ENCODE data around the gene FBN1.

FBN1 gene

GRCh38 chr15:48402427-48403177 lies 242.9 kb downstream of the FBN1 start:
- Histone ChIP-seq H3K27ac (ENCODE audit: low read depth, low read length) (no peak overlapping the region), H3K4me3 (ENCODE audit: low read depth, low read length) (no peak overlapping the region)

GRCh38 chr15:48400086-48400485 lies 245.4 kb downstream of the FBN1 start:
- H3K27me3 ChIP-seq (ENCODE audit: control insufficient read depth, insufficient read depth, low read length) = no peaks in the 10 kb centered on the region
- H3K4me1 ChIP-seq (ENCODE audit: control insufficient read depth, insufficient read depth, low read length) = no peaks in the 10 kb centered on the region
- no peak overlapping the region for H3K9ac ChIP-seq (ENCODE audit: low read length)
- no peak overlapping the region for H3K27ac ChIP-seq (ENCODE audit: low read depth, low read length)
- no peak overlapping the region for H3K4me3 ChIP-seq (ENCODE audit: low read depth, low read length)
- H3K9me3 ChIP-seq (ENCODE audit: control insufficient read depth, insufficient read depth, low read depth, low read length) = no peaks in the 10 kb centered on the region
- H3K36me3 ChIP-seq (ENCODE audit: control insufficient read depth, insufficient read depth, low read length) = no peaks in the 10 kb centered on the region

More at GRCh38 chr15:48402427-48403177, 242.9 kb downstream of the FBN1 start:
- no peaks in the 10 kb centered on the region for H3K36me3 ChIP-seq (ENCODE audit: control insufficient read depth, insufficient read depth, low read length)
- H3K9ac ChIP-seq (ENCODE audit: low read length) = no peak overlapping the region
- no peaks in the 10 kb centered on the region for H3K27me3 ChIP-seq (ENCODE audit: control insufficient read depth, insufficient read depth, low read length)
- H3K9me3 ChIP-seq (ENCODE audit: control insufficient read depth, insufficient read depth, low read depth, low read length) = no peaks in the 10 kb centered on the region
- no peaks in the 10 kb centered on the region for H3K4me1 ChIP-seq (ENCODE audit: control insufficient read depth, insufficient read depth, low read length)

GRCh38 chr15:48397841-48398240 lies 247.7 kb downstream of the FBN1 start:
- H3K36me3 ChIP-seq (ENCODE audit: control insufficient read depth, insufficient read depth, low read length) = no peaks in the 10 kb centered on the region
- H3K9ac ChIP-seq (ENCODE audit: low read length) = no peak overlapping the region
- no peaks in the 10 kb centered on the region for H3K4me1 ChIP-seq (ENCODE audit: control insufficient read depth, insufficient read depth, low read length)
- no peak overlapping the region for H3K4me3 ChIP-seq (ENCODE audit: low read depth, low read length)
- no peak overlapping the region for H3K27ac ChIP-seq (ENCODE audit: low read depth, low read length)
- no peaks in the 10 kb centered on the region for H3K9me3 ChIP-seq (ENCODE audit: control insufficient read depth, insufficient read depth, low read depth, low read length)
- no peaks in the 10 kb centered on the region for H3K27me3 ChIP-seq (ENCODE audit: control insufficient read depth, insufficient read depth, low read length)

GRCh38 chr15:48396020-48396419 lies 249.5 kb downstream of the FBN1 start:
- Histone ChIP-seq H3K36me3 (ENCODE audit: control insufficient read depth, insufficient read depth, low read length) (no peaks in the 10 kb centered on the region), H3K27me3 (ENCODE audit: control insufficient read depth, insufficient read depth, low read length) (no peaks in the 10 kb centered on the region), H3K27ac (ENCODE audit: low read depth, low read length) (no peak overlapping the region), H3K4me3 (ENCODE audit: low read depth, low read length) (no peak overlapping the region), H3K4me1 (ENCODE audit: control insufficient read depth, insufficient read depth, low read length) (no peaks in the 10 kb centered on the region), H3K9me3 (ENCODE audit: control insufficient read depth, insufficient read depth, low read depth, low read length) (no peaks in the 10 kb centered on the region), H3K9ac (ENCODE audit: low read length) (no peak overlapping the region)

GRCh38 chr15:48395521-48396011 lies 249.9 kb downstream of the FBN1 start:
- Histone ChIP-seq H3K36me3 (ENCODE audit: control insufficient read depth, insufficient read depth, low read length) (no peaks in the 10 kb centered on the region), H3K4me1 (ENCODE audit: control insufficient read depth, insufficient read depth, low read length) (no peaks in the 10 kb centered on the region), H3K27ac (ENCODE audit: low read depth, low read length) (no peak overlapping the region), H3K9me3 (ENCODE audit: control insufficient read depth, insufficient read depth, low read depth, low read length) (no peaks in the 10 kb centered on the region), H3K4me3 (ENCODE audit: low read depth, low read length) (no peak overlapping the region), H3K9ac (ENCODE audit: low read length) (no peak overlapping the region), H3K27me3 (ENCODE audit: control insufficient read depth, insufficient read depth, low read length) (no peaks in the 10 kb centered on the region)

- Histone ChIP-seq H3K4me3 (ENCODE audit: low read depth, low read length) (no peak overlapping the region), H3K27ac (ENCODE audit: low read depth, low read length) (no peak overlapping the region), H3K9me3 (ENCODE audit: control insufficient read depth, insufficient read depth, low read depth, low read length) (no peaks in the 10 kb centered on the region), H3K36me3 (ENCODE audit: control insufficient read depth, insufficient read depth, low read length) (no peaks in the 10 kb centered on the region), H3K9ac (ENCODE audit: low read length) (no peak overlapping the region), H3K4me1 (ENCODE audit: control insufficient read depth, insufficient read depth, low read length) (no peaks in the 10 kb centered on the region), H3K27me3 (ENCODE audit: control insufficient read depth, insufficient read depth, low read length) (no peaks in the 10 kb centered on the region)
These were observed 250.5 kb downstream of the FBN1 start for GRCh38 chr15:48394970-48395369.

- Histone ChIP-seq H3K4me3 (ENCODE audit: low read depth, low read length) (no peak overlapping the region), H3K9ac (ENCODE audit: low read length) (no peak overlapping the region), H3K27ac (ENCODE audit: low read depth, low read length) (no peak overlapping the region), H3K36me3 (ENCODE audit: control insufficient read depth, insufficient read depth, low read length) (no peaks in the 10 kb centered on the region), H3K9me3 (ENCODE audit: control insufficient read depth, insufficient read depth, low read depth, low read length) (no peaks in the 10 kb centered on the region), H3K27me3 (ENCODE audit: control insufficient read depth, insufficient read depth, low read length) (no peaks in the 10 kb centered on the region), H3K4me1 (ENCODE audit: control insufficient read depth, insufficient read depth, low read length) (no peaks in the 10 kb centered on the region)
These were observed 251.6 kb downstream of the FBN1 start for GRCh38 chr15:48393645-48394506.

- Histone ChIP-seq H3K36me3 (ENCODE audit: control insufficient read depth, insufficient read depth, low read length) (no peaks in the 10 kb centered on the region), H3K9ac (ENCODE audit: low read length) (no peak overlapping the region), H3K9me3 (ENCODE audit: control insufficient read depth, insufficient read depth, low read depth, low read length) (no peaks in the 10 kb centered on the region), H3K27me3 (ENCODE audit: control insufficient read depth, insufficient read depth, low read length) (no peaks in the 10 kb centered on the region), H3K27ac (ENCODE audit: low read depth, low read length) (no peak overlapping the region), H3K4me3 (ENCODE audit: low read depth, low read length) (no peak overlapping the region), H3K4me1 (ENCODE audit: control insufficient read depth, insufficient read depth, low read length) (no peaks in the 10 kb centered on the region)
These were observed 253.2 kb downstream of the FBN1 start for GRCh38 chr15:48392356-48392755.

- Histone ChIP-seq H3K27ac (ENCODE audit: low read depth, low read length) (no peak overlapping the region), H3K36me3 (ENCODE audit: control insufficient read depth, insufficient read depth, low read length) (no peaks in the 10 kb centered on the region), H3K27me3 (ENCODE audit: control insufficient read depth, insufficient read depth, low read length) (no peaks in the 10 kb centered on the region), H3K4me3 (ENCODE audit: low read depth, low read length) (no peak overlapping the region), H3K4me1 (ENCODE audit: control insufficient read depth, insufficient read depth, low read length) (no peaks in the 10 kb centered on the region), H3K9me3 (ENCODE audit: control insufficient read depth, insufficient read depth, low read depth, low read length) (no peaks in the 10 kb centered on the region), H3K9ac (ENCODE audit: low read length) (no peak overlapping the region)
These were observed 253.6 kb downstream of the FBN1 start for GRCh38 chr15:48391950-48392349.

GRCh38 chr15:48389691-48390143 lies 255.8 kb downstream of the FBN1 start:
- Histone ChIP-seq H3K9ac (ENCODE audit: low read length) (no peak overlapping the region), H3K9me3 (ENCODE audit: control insufficient read depth, insufficient read depth, low read depth, low read length) (no peaks in the 10 kb centered on the region), H3K4me1 (ENCODE audit: control insufficient read depth, insufficient read depth, low read length) (no peaks in the 10 kb centered on the region), H3K27me3 (ENCODE audit: control insufficient read depth, insufficient read depth, low read length) (no peaks in the 10 kb centered on the region), H3K27ac (ENCODE audit: low read depth, low read length) (no peak overlapping the region), H3K36me3 (ENCODE audit: control insufficient read depth, insufficient read depth, low read length) (no peaks in the 10 kb centered on the region), H3K4me3 (ENCODE audit: low read depth, low read length) (no peak overlapping the region)

GRCh38 chr15:48388910-48389309 lies 256.6 kb downstream of the FBN1 start:
- Histone ChIP-seq H3K4me3 (ENCODE audit: low read depth, low read length) (no peak overlapping the region), H3K27ac (ENCODE audit: low read depth, low read length) (no peak overlapping the region), H3K27me3 (ENCODE audit: control insufficient read depth, insufficient read depth, low read length) (no peaks in the 10 kb centered on the region), H3K36me3 (ENCODE audit: control insufficient read depth, insufficient read depth, low read length) (no peaks in the 10 kb centered on the region), H3K9ac (ENCODE audit: low read length) (no peak overlapping the region), H3K4me1 (ENCODE audit: control insufficient read depth, insufficient read depth, low read length) (no peaks in the 10 kb centered on the region), H3K9me3 (ENCODE audit: control insufficient read depth, insufficient read depth, low read depth, low read length) (no peaks in the 10 kb centered on the region)
